ENCODE data around the gene PNKD. TPM values are rescaled to one million over a fixed set of nuclear protein-coding genes. Genes with fewer than 3 reads are reported as not detected.

Gene PNKD
- total RNA-seq, 1 experiment from 2014 or later: 97.7 TPM

GRCh38 chr2:218228366-218229090, 41.8 kb upstream of the PNKD start:
- Histone ChIP-seq H3K9me3 (ENCODE audit: low read length) (no peaks in the 10 kb centered on the region), H3K9ac (ENCODE audit: low read length) (no peak overlapping the region), H3K4me1 (ENCODE audit: insufficient read depth, low read length) (peaks cover 28% of the 10 kb centered on the region), H3F3A (ENCODE audit: low read length, unreplicated experiment) (peaks cover 17% of the 10 kb centered on the region), H3K4me3 (ENCODE audit: low read length) (no peak overlapping the region; the same call in 1 of the 2 replicates), H3K36me3 (ENCODE audit: low read depth, low read length) (peaks cover 57% of the 10 kb centered on the region), H3K79me2 (ENCODE audit: low read length) (peaks cover 33% of the 10 kb centered on the region), H2AFZ (ENCODE audit: low read length) (no peak overlapping the region), H3K27ac (ENCODE audit: low read length) (peak overlapping the region; percentile 70), H4K20me1 (ENCODE audit: low read length) (no peaks in the 10 kb centered on the region), H3K27me3 (ENCODE audit: low read length) (no peaks in the 10 kb centered on the region), H3K9me2 (replicated peaks; ENCODE audit: low read length) (no peaks in the 10 kb centered on the region), H3K4me2 (ENCODE audit: low read length) (peak overlapping the region; percentile 57)
- peak; percentile 14 for DNase-seq
- TF ChIP-seq EZH2 (IDR thresholded peaks at IDR 0.05; ENCODE audit: low read length, unreplicated experiment): no peak
- TF ChIP-seq EZH2phosphoT487 (IDR thresholded peaks at IDR 0.05; ENCODE audit: borderline replicate concordance, low read length): no peak
- intact Hi-C loops (cut with micrococcal nuclease): loop anchor here (2.0 kb wide), 1 partner anchor 42 kb away; no protein-coding TSS in a partner anchor
- CTCF ChIA-PET: no interaction called here
- ATAC-seq: peak; percentile 19
- BruUV-seq (replicated peaks): no TSS peak
- POLR2A ChIA-PET (ENCODE audit: unreplicated experiment): no interaction called here

- Histone ChIP-seq H3K9me3 (ENCODE audit: low read length) (no peaks in the 10 kb centered on the region), H3F3A (ENCODE audit: low read length, unreplicated experiment) (peaks cover 17% of the 10 kb centered on the region), H3K4me2 (ENCODE audit: low read length) (peak overlapping the region; percentile 57), H3K27me3 (ENCODE audit: low read length) (no peaks in the 10 kb centered on the region), H4K20me1 (ENCODE audit: low read length) (no peaks in the 10 kb centered on the region), H3K4me1 (ENCODE audit: insufficient read depth, low read length) (peaks cover 28% of the 10 kb centered on the region), H3K79me2 (ENCODE audit: low read length) (peaks cover 26% of the 10 kb centered on the region), H3K9ac (ENCODE audit: low read length) (no peak overlapping the region), H3K4me3 (ENCODE audit: low read length) (peak overlapping the region; percentile 12; the same call in 1 of the 2 replicates), H3K9me2 (replicated peaks; ENCODE audit: low read length) (no peaks in the 10 kb centered on the region), H3K27ac (ENCODE audit: low read length) (peak overlapping the region; percentile 70), H2AFZ (ENCODE audit: low read length) (no peak overlapping the region), H3K36me3 (ENCODE audit: low read depth, low read length) (peaks cover 61% of the 10 kb centered on the region)
- intact Hi-C loops (cut with micrococcal nuclease): loop anchor here (2.0 kb wide), 1 partner anchor 42 kb away; no protein-coding TSS in a partner anchor
- ATAC-seq (peak; percentile 97), DNase-seq (peak; percentile 84)
- ChIA-PET POLR2A (ENCODE audit: unreplicated experiment) (no interaction called here), CTCF (no interaction called here)
- BruUV-seq (replicated peaks): no TSS peak
- TF ChIP-seq EZH2 (IDR thresholded peaks at IDR 0.05; ENCODE audit: low read length, unreplicated experiment) (no peak), EZH2phosphoT487 (IDR thresholded peaks at IDR 0.05; ENCODE audit: borderline replicate concordance, low read length) (no peak), CTCF (conservative IDR thresholded peaks at IDR 0.05; ENCODE audit: low read depth, low read length) (no peak)
Observed at GRCh38 chr2:218229239-218229638, 41.1 kb upstream of the PNKD start.

- intact Hi-C loops (cut with micrococcal nuclease): loop anchor here (2.0 kb wide), 1 partner anchor 43 kb away; no protein-coding TSS in a partner anchor
- ChIA-PET CTCF (no interaction called here), POLR2A (ENCODE audit: unreplicated experiment) (no interaction called here)
- peak; percentile 47 for DNase-seq
- no TSS peak for BruUV-seq (replicated peaks)
- Histone ChIP-seq H3K27ac (ENCODE audit: low read length) (peak overlapping the region; percentile 70), H3K27me3 (ENCODE audit: low read length) (no peaks in the 10 kb centered on the region), H3K4me2 (ENCODE audit: low read length) (peak overlapping the region; percentile 57), H3K4me3 (ENCODE audit: low read length) (0 out of 2 replicates have a peak overlapping the region, but pooled peaks have one; percentile 12), H3K79me2 (ENCODE audit: low read length) (peaks cover 20% of the 10 kb centered on the region), H4K20me1 (ENCODE audit: low read length) (no peaks in the 10 kb centered on the region), H3K4me1 (ENCODE audit: insufficient read depth, low read length) (peaks cover 28% of the 10 kb centered on the region), H3K9me2 (replicated peaks; ENCODE audit: low read length) (no peaks in the 10 kb centered on the region), H2AFZ (ENCODE audit: low read length) (no peak overlapping the region), H3K36me3 (ENCODE audit: low read depth, low read length) (peaks cover 63% of the 10 kb centered on the region), H3K9me3 (ENCODE audit: low read length) (no peaks in the 10 kb centered on the region), H3K9ac (ENCODE audit: low read length) (no peak overlapping the region), H3F3A (ENCODE audit: low read length, unreplicated experiment) (peaks cover 17% of the 10 kb centered on the region)
- ATAC-seq: no peak
- no peak for TF ChIP-seq EZH2phosphoT487 (IDR thresholded peaks at IDR 0.05; ENCODE audit: borderline replicate concordance, low read length)
- TF ChIP-seq CTCF (conservative IDR thresholded peaks at IDR 0.05; ENCODE audit: low read depth, low read length): no peak
- no peak for TF ChIP-seq EZH2 (IDR thresholded peaks at IDR 0.05; ENCODE audit: low read length, unreplicated experiment)
Observed at GRCh38 chr2:218229851-218230250, 40.5 kb upstream of the PNKD start.
